Esophagus squamous epithelium (tissue), 4 donors: ENCODE data around the gene EFCAB8.

Experiments used
- CTCF ChIP-seq, 6 experiments: fragments of 450-650 bp in 4 of 6; fragments of 200-600 bp in 2 of 6; sonication (generic) in 2 of 6; IDR thresholded peaks; one replicate each; pipeline ENCODE4 v1.5.1; 2016 to 2019; ENCODE audit warnings: antibody characterized with exemption in 6 of 6, mild to moderate bottlenecking in 4 of 6, moderate library complexity in 4 of 6
- POLR2A ChIP-seq, 4 donors: fragments of 450-650 bp; IDR thresholded peaks; one replicate each; pipeline ENCODE4 v1.6.1; 2017; ENCODE audit warnings: antibody characterized with exemption in 4 of 4, mild to moderate bottlenecking in 4 of 4, moderate library complexity in 3 of 4

DNA sequence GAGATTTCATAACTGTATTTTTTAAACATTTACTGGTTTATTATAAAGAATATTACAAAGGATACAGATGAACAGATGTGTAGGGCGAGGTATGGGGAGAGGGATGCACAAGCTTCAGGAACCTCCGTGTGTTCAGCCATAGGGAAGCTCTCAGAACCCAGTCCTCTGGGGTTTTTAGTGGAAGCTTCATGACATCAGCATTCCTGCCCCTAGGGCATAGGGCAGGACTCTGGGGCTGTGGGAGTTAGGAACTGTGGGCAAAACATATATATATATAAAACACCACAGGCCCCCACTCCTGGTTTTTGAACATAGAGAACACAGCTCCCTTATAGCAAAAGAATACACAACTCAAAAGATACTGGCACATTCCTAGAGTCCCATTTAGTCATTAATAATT is 21.9 kb downstream of the EFCAB8 start:
- TF ChIP-seq CTCF (IDR thresholded peaks at IDR 0.05), result no peak
- no peak for TF ChIP-seq POLR2A (IDR thresholded peaks at IDR 0.05)
